Hepatocyte (in vitro differentiated cells): ENCODE results near the gene KLHL17.

Experiments used
- CTCF ChIP-seq: fragments of 200-600 bp; sonication (generic); IDR thresholded peaks from 2 replicates; pipeline ENCODE4 v1.5.1; 2016; ENCODE audit warnings: antibody characterized with exemption, mild to moderate bottlenecking; ENCODE audit not compliant: poor library complexity
- EZH2 ChIP-seq: fragments of 200-600 bp; sonication (generic); IDR thresholded peaks from 2 replicates; pipeline ENCODE4 v1.6.1; 2016; ENCODE audit warnings: antibody characterized with exemption, mild to moderate bottlenecking, borderline replicate concordance
- EZH2phosphoT487 ChIP-seq: fragments of 200-600 bp; sonication (generic); IDR thresholded peaks from one replicate; pipeline ENCODE4 v1.6.1; 2018; ENCODE audit warnings: antibody characterized with exemption, mild to moderate bottlenecking, low read depth, moderate library complexity; ENCODE audit not compliant: unreplicated experiment, severe bottlenecking

- no peak for TF ChIP-seq CTCF
- TF ChIP-seq EZH2 = no peak
- no peak for TF ChIP-seq EZH2phosphoT487
Measured at GRCh38 chr1:919271-919872, 41.0 kb upstream of the KLHL17 start.
